ENCODE measurements around the gene TMEM217.

The TMEM217 gene

GRCh38 chr6:37287519-37288157 lies 29.7 kb upstream of the TMEM217 start:
- Histone ChIP-seq H3K9me3 (ENCODE audit: control insufficient read depth, insufficient read depth, low read length) (no peaks in the 10 kb centered on the region), H3K9ac (ENCODE audit: low read depth, low read length) (no peak overlapping the region), H3K4me1 (ENCODE audit: insufficient read depth, low read length) (no peaks in the 10 kb centered on the region), H3K36me3 (ENCODE audit: insufficient read depth, low read length) (peaks cover 9% of the 10 kb centered on the region)

GRCh38 chr6:37285861-37286311 lies 27.9 kb upstream of the TMEM217 start:
- H3K4me1 ChIP-seq (ENCODE audit: insufficient read depth, low read length), result no peaks in the 10 kb centered on the region
- H3K9me3 ChIP-seq (ENCODE audit: control insufficient read depth, insufficient read depth, low read length), result no peaks in the 10 kb centered on the region
- peaks cover 13% of the 10 kb centered on the region for H3K36me3 ChIP-seq (ENCODE audit: insufficient read depth, low read length)
- no peak overlapping the region for H3K9ac ChIP-seq (ENCODE audit: low read depth, low read length)

GRCh38 chr6:37284781-37285180 lies 26.8 kb upstream of the TMEM217 start:
- H3K9ac ChIP-seq (ENCODE audit: low read depth, low read length), result no peak overlapping the region
- no peaks in the 10 kb centered on the region for H3K4me1 ChIP-seq (ENCODE audit: insufficient read depth, low read length)
- no peaks in the 10 kb centered on the region for H3K9me3 ChIP-seq (ENCODE audit: control insufficient read depth, insufficient read depth, low read length)
- peaks cover 10% of the 10 kb centered on the region for H3K36me3 ChIP-seq (ENCODE audit: insufficient read depth, low read length)

- no peak overlapping the region for H3K9ac ChIP-seq (ENCODE audit: low read depth, low read length)
- peaks cover 10% of the 10 kb centered on the region for H3K36me3 ChIP-seq (ENCODE audit: insufficient read depth, low read length)
- no peaks in the 10 kb centered on the region for H3K9me3 ChIP-seq (ENCODE audit: control insufficient read depth, insufficient read depth, low read length)
- H3K4me1 ChIP-seq (ENCODE audit: insufficient read depth, low read length), result no peaks in the 10 kb centered on the region
Observed at GRCh38 chr6:37283671-37284151, 25.8 kb upstream of the TMEM217 start.

GRCh38 chr6:37283268-37283667 lies 25.3 kb upstream of the TMEM217 start:
- H3K36me3 ChIP-seq (ENCODE audit: insufficient read depth, low read length), result peaks cover 10% of the 10 kb centered on the region
- H3K9ac ChIP-seq (ENCODE audit: low read depth, low read length), result no peak overlapping the region
- no peaks in the 10 kb centered on the region for H3K4me1 ChIP-seq (ENCODE audit: insufficient read depth, low read length)
- no peaks in the 10 kb centered on the region for H3K9me3 ChIP-seq (ENCODE audit: control insufficient read depth, insufficient read depth, low read length)

- no peaks in the 10 kb centered on the region for H3K9me3 ChIP-seq (ENCODE audit: control insufficient read depth, insufficient read depth, low read length)
- H3K4me1 ChIP-seq (ENCODE audit: insufficient read depth, low read length), result no peaks in the 10 kb centered on the region
- H3K9ac ChIP-seq (ENCODE audit: low read depth, low read length), result no peak overlapping the region
- H3K36me3 ChIP-seq (ENCODE audit: insufficient read depth, low read length), result peaks cover 10% of the 10 kb centered on the region
Observed at GRCh38 chr6:37282371-37282770, 24.4 kb upstream of the TMEM217 start.

GRCh38 chr6:37280162-37280887 lies 22.4 kb upstream of the TMEM217 start:
- no peak overlapping the region for H3K9ac ChIP-seq (ENCODE audit: low read depth, low read length)
- H3K9me3 ChIP-seq (ENCODE audit: control insufficient read depth, insufficient read depth, low read length), result no peaks in the 10 kb centered on the region
- no peaks in the 10 kb centered on the region for H3K4me1 ChIP-seq (ENCODE audit: insufficient read depth, low read length)
- H3K36me3 ChIP-seq (ENCODE audit: insufficient read depth, low read length), result peaks cover 10% of the 10 kb centered on the region

GRCh38 chr6:37279366-37280134 lies 21.6 kb upstream of the TMEM217 start:
- H3K9ac ChIP-seq (ENCODE audit: low read depth, low read length), result no peak overlapping the region
- H3K9me3 ChIP-seq (ENCODE audit: control insufficient read depth, insufficient read depth, low read length), result no peaks in the 10 kb centered on the region
- H3K36me3 ChIP-seq (ENCODE audit: insufficient read depth, low read length), result peaks cover 7% of the 10 kb centered on the region
- no peaks in the 10 kb centered on the region for H3K4me1 ChIP-seq (ENCODE audit: insufficient read depth, low read length)

- no peaks in the 10 kb centered on the region for H3K4me1 ChIP-seq (ENCODE audit: insufficient read depth, low read length)
- no peaks in the 10 kb centered on the region for H3K36me3 ChIP-seq (ENCODE audit: insufficient read depth, low read length)
- no peaks in the 10 kb centered on the region for H3K9me3 ChIP-seq (ENCODE audit: control insufficient read depth, insufficient read depth, low read length)
- no peak overlapping the region for H3K9ac ChIP-seq (ENCODE audit: low read depth, low read length)
Observed at GRCh38 chr6:37277001-37277409, 19.1 kb upstream of the TMEM217 start.

GRCh38 chr6:37275350-37275749 lies 17.4 kb upstream of the TMEM217 start:
- H3K9ac ChIP-seq (ENCODE audit: low read depth, low read length), result no peak overlapping the region
- H3K4me1 ChIP-seq (ENCODE audit: insufficient read depth, low read length), result no peaks in the 10 kb centered on the region
- H3K9me3 ChIP-seq (ENCODE audit: control insufficient read depth, insufficient read depth, low read length), result no peaks in the 10 kb centered on the region
- no peaks in the 10 kb centered on the region for H3K36me3 ChIP-seq (ENCODE audit: insufficient read depth, low read length)

- Histone ChIP-seq H3K9me3 (ENCODE audit: control insufficient read depth, insufficient read depth, low read length) (no peaks in the 10 kb centered on the region), H3K4me1 (ENCODE audit: insufficient read depth, low read length) (no peaks in the 10 kb centered on the region), H3K9ac (ENCODE audit: low read depth, low read length) (no peak overlapping the region), H3K36me3 (ENCODE audit: insufficient read depth, low read length) (no peaks in the 10 kb centered on the region)
Observed at GRCh38 chr6:37273690-37274089, 15.7 kb upstream of the TMEM217 start.

- H3K4me1 ChIP-seq (ENCODE audit: insufficient read depth, low read length), result no peaks in the 10 kb centered on the region; the same call in 1 of the 2 replicates
- H3K9me3 ChIP-seq (ENCODE audit: control insufficient read depth, insufficient read depth, low read length), result no peaks in the 10 kb centered on the region
Observed at GRCh38 chr6:37272834-37273566, 15.1 kb upstream of the TMEM217 start.

GRCh38 chr6:37269105-37269504 lies 11.2 kb upstream of the TMEM217 start:
- H3K36me3 ChIP-seq (ENCODE audit: insufficient read depth, low read length), result no peaks in the 10 kb centered on the region
- no peak overlapping the region for H3K9ac ChIP-seq (ENCODE audit: low read depth, low read length)
- H3K9me3 ChIP-seq (ENCODE audit: control insufficient read depth, insufficient read depth, low read length), result no peaks in the 10 kb centered on the region
- H3K4me1 ChIP-seq (ENCODE audit: insufficient read depth, low read length), result peaks cover 17% of the 10 kb centered on the region

More at GRCh38 chr6:37272834-37273566, 15.1 kb upstream of the TMEM217 start:
- H3K9ac ChIP-seq (ENCODE audit: low read depth, low read length), result no peak overlapping the region
- no peaks in the 10 kb centered on the region for H3K36me3 ChIP-seq (ENCODE audit: insufficient read depth, low read length)

- Histone ChIP-seq H3K4me1 (ENCODE audit: insufficient read depth, low read length) (peaks cover 17% of the 10 kb centered on the region), H3K9me3 (ENCODE audit: control insufficient read depth, insufficient read depth, low read length) (no peaks in the 10 kb centered on the region), H3K36me3 (ENCODE audit: insufficient read depth, low read length) (no peaks in the 10 kb centered on the region), H3K9ac (ENCODE audit: low read depth, low read length) (peak overlapping the region; percentile 25; the same call in 1 of the 2 replicates)
Observed at GRCh38 chr6:37265860-37266259, 7.9 kb upstream of the TMEM217 start.
